IPS-NIHi7 (cell line): ENCODE data around the gene ADAMTSL3.

Experiments used
- DNase-seq: peaks from one replicate; pipeline ENCODE4 v3.0.0; 2012; ENCODE audit warnings: mixed read lengths; ENCODE audit errors: extremely low spot score

ADAMTSL3 gene

GRCh38 chr15:83886321-83886720, 232.4 kb downstream of the ADAMTSL3 start:
- DNase-seq: no peak

- no peak for DNase-seq
Measured at GRCh38 chr15:83887404-83887803, 233.5 kb downstream of the ADAMTSL3 start.

- DNase-seq: no peak
Measured at GRCh38 chr15:83887961-83888360, 234.0 kb downstream of the ADAMTSL3 start.

GRCh38 chr15:83889995-83890394, 236.1 kb downstream of the ADAMTSL3 start:
- no peak for DNase-seq

- DNase-seq: no peak
Measured at GRCh38 chr15:83890587-83890986, 236.7 kb downstream of the ADAMTSL3 start.

GRCh38 chr15:83892498-83892897, 238.6 kb downstream of the ADAMTSL3 start:
- DNase-seq: no peak

GRCh38 chr15:83893308-83893707, 239.4 kb downstream of the ADAMTSL3 start:
- DNase-seq: no peak

GRCh38 chr15:83897037-83897436, 243.1 kb downstream of the ADAMTSL3 start:
- DNase-seq: no peak

DNA sequence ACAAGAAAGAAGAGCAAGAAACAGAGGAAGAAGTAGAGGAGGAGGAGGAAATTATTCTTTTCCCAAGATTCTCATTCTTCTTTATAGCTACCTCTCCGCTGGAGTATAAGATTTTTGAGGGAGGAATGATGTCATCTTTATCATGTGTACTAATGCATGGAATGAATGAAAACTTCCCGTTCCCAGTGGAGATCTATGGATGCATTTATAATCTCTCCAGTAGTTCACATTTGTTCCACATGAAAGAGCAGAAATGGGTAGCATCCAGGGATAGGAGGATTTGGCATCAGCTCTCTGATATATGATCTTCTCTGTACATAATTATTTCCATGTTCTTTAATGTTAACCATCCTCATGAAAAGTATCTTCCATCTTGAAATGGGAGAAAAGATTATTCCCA, 244.4 kb downstream of the ADAMTSL3 start:
- no peak for DNase-seq

GRCh38 chr15:83899670-83900069, 245.7 kb downstream of the ADAMTSL3 start:
- no peak for DNase-seq

DNA sequence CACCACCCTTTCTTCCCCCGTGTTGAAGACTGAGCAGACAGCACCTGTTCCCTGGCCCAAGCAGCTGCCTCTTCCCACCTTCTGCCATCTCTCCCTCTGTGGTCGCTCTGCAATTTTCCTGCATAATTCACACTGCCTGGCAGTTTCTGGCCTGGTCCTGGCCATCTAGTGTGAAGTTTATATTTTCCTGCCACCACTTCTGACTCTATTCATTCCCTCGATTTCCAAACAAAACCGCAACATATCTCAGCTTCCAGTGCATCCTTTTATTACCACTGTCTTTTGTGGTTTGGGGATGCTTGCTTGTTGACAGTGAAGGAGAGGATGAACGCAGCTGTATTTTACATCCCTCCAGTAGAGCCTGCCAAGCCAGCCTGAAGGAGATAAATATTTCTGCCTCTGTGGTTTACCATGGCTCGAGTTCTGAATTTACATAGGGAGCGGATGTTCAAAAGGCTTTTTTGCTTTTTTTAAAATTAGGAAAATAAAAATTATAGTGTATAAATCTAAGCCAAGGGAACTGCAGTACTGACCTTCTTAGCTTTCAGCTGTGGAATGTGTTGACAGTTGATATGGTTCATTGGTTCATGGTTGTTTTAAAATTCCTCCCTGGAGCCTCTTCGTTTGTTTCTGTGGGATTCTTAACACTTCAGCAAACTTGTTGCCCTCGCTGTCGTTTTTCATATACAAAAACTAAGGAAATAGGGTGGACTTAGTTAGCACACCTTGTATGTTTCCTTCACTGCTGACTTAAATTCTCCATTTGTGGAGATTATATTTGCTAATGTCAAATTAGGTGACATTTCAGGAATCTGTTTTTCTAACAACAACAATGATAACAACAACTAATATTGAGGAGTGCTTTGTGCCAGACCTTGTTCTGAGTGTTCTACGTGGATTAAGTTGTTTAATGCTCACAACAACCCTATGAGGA, 250.5 kb downstream of the ADAMTSL3 start:
- DNase-seq: no peak

DNA sequence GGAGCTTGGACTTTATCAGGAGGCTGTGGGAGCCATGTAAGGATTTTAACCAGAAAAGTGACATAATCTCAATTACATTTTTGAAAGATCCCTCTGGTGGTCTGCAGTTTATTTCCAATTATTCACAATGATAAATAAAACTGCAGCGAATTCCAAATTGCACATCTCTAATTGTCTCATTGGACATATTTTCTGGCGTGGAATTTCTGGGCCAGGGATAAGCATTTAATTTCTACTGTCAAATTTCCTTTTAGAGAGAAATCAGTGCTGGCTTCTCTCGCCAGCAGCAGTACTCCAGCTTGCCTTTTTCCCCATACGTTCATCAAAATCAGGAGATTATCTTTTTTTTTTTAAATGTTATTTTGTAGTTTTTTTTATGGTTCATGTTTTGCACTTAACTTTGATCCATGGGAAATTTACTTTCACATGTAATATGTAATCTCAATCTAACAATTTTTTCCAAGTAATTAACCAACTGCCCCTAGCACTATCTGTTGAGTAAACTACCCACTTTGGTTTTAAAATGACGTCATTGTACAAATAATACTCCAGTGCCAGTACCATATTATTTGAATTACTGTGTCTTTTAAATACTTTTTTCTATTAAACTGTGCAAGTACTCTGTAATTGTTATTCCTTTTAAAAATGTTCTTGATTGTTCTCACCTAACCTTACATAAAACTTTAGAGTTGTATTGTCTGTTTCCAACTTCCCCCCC, 251.8 kb downstream of the ADAMTSL3 start:
- DNase-seq: no peak

GRCh38 chr15:83911345-83911744, 257.4 kb downstream of the ADAMTSL3 start:
- DNase-seq: no peak

- no peak for DNase-seq
Measured at GRCh38 chr15:83912343-83912742, 258.4 kb downstream of the ADAMTSL3 start.

- DNase-seq: no peak
Measured at GRCh38 chr15:83913034-83913632, 259.2 kb downstream of the ADAMTSL3 start.

DNA sequence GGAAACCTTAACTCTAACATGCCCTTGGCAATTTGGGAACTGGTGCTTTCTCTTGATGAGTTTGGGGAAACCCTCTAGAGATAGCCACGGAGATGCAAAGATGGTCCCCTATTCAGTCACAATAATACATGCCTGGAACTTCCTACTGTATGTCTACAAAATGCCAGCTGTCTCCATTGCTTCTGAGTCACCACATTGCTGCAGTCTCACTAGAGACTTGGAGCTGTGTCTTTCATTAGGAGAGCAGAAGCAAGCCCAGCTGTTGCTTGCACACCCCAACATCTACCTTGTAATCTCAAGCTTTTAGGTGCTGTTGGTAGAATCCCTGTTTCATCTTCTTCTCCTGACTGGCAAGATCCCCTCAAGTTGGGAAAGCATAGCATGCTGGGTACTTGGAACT, 261.0 kb downstream of the ADAMTSL3 start:
- no peak for DNase-seq

DNA sequence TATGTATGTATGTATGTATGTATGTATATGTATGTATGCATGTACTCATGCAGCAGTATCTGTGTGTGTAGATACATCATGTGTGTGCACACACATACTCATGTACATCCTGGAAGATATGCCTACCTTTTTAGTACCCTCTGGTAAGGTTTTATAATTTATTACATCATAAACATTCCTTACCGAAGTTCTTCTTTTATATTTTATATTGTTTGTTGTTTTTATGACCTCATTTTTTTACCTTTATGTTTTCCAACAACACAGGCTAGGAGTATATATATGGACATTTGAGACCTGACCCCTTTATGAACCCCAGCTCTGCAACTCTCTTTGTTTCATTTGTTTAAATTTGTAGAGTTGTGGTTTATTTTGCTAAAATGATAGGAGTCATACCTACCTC, 263.5 kb downstream of the ADAMTSL3 start:
- no peak for DNase-seq

DNA sequence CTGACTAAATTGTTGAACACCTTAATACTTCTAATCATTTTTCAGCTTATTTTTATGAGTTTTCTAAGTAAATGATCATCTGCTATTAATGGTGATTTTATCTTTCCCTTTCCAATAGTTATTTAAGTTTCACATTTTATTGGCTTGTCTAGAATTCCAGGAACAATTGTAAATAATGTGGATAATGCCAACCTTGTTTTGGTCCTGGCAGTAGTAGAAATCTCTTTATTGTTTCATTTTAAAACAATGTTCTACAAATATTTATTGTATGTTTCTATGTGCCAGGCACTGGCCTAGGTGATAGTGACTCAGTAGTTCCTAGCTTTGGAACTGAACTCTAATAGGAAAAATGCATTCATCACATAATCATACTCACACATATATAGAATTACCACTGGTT, 264.1 kb downstream of the ADAMTSL3 start:
- DNase-seq: no peak

DNA sequence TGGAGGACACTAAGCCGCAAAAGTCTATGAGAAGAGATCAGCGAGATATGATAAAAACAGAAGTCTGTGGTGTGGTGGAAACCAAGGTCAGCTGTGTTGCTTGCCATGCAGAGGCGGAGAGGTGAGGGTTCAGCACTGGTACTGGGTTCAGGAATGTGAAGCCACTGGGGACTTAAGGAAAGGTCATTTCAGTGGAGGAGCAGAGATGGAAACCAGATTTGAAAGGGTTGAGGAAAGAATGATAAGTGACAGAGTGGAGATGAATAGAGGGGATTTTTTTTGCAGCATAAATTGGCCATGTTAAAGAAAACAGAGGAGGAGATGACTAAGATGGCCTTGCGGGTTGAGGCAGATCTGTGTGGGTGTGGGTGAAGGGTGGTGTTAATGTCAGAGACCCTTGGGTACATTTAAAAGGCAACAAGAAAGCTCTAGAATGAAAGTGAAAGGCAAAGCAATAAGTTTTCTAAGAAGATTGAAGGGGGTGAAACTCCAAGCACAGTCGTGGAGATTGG, 265.5 kb downstream of the ADAMTSL3 start:
- DNase-seq: no peak

DNA sequence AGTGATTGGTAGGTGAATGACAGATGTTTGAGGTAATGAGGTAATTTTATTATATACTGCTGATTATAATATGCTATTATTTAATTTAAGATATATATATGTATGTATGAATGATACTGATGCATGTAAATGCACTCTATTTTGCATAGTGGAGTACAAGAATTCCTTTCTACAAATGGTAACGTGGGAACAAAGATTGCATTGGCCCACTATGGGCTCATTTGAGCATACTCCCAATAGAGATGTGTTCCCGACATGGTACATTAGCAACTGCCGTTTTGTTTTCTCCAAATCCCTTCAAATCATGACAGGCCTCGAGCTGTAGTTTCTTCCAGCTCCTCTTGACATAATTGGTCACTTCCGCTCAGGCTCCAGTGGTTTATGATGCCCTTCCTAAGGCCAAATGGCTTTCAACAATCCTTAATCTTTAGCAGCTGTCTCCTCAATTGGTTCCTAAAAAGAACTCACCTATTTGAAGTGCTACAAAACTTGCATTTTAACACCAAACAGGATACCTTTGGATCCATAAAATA, 266.1 kb downstream of the ADAMTSL3 start:
- DNase-seq: no peak

DNA sequence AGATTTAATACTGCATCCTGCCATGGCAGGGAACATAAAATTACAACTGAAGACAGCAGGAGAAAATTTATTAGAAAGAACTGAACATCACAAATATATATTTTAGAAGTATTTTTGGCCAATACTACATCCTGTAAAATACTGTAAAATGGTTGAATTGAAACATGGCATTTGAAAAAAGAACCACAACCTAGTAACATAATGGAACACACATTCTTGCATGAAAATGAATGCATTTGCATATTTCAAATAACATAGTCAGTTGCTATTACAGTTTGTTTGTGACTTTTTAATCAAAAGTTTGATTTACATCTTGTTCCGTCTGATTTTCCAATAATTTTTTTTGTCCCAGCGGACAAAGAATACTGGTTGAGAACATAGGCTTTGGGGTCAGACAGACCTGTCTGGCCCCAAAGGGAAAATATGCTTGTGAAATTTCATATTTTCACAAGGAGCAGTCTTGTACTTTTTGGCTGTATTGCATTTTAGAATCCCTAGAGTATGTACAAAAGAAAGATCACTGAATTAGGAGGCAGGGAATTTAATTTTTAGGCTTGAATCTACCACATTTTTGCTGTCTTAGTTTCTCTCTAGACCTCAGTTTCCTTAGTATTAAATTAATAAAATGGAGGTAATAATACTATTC, 268.8 kb downstream of the ADAMTSL3 start:
- no peak for DNase-seq

DNA sequence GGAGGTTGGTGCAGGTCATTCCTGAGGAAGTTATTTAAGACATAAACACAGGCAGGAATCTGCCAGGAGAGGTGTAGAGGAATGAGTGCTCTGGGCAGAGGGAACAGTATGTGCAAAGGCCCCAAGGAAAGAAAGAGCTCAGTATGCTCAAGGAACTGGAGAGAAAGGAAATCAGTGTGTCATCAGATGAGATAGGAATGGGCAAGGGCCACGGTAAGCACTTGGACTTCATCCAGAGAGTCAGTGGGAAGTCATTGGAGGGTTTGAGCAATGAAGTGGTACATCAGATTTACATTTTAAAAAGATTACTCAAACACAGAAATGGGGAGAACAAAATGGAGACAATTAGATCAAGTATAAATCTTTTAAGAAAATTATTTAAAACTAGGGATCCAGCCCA, 272.2 kb downstream of the ADAMTSL3 start:
- DNase-seq: no peak
